Astrocyte (in vitro differentiated cells and primary cell): Measurements from ENCODE around the gene PRRX2. TPM values are rescaled to one million over a fixed set of nuclear protein-coding genes. Genes with fewer than 3 reads are reported as not detected.
"Not testable (repeated sequence)": the region's sequence is repeated elsewhere in the genome, so short reads cannot be mapped to it uniquely, and the experiment has no call there.

Experiments used
- DNase-seq: peaks from one replicate; pipeline ENCODE4 v3.0.0-alpha.2; 2010; ENCODE audit warnings: low read depth
- FAIRE-seq: peaks from 2 replicates; lab custom pipeline; 2011; peaks lifted over from hg19 to GRCh38; lab: Jason Lieb, UNC
- H2AFZ ChIP-seq: 2 replicates; pipeline ENCODE4 v1.6.0; 2012; ENCODE audit warnings: low read depth, low read length, inconsistent platforms
- H3K27ac ChIP-seq: 2 replicates; pipeline ENCODE4 v1.5.1; 2011; ENCODE audit warnings: low read depth, low read length, inconsistent platforms
- H3K27me3 ChIP-seq: 2 replicates; pipeline ENCODE4 v1.6.0; 2011; ENCODE audit warnings: low read length, inconsistent platforms; ENCODE audit not compliant: insufficient read depth
- H3K36me3 ChIP-seq: 2 replicates; pipeline ENCODE4 v1.5.1; 2011; ENCODE audit warnings: low read length, inconsistent platforms; ENCODE audit not compliant: insufficient read depth
- H3K4me1 ChIP-seq: 2 replicates; pipeline ENCODE4 v1.5.1; 2011; ENCODE audit warnings: low read length, inconsistent platforms; ENCODE audit not compliant: insufficient read depth
- H3K4me2 ChIP-seq: 2 replicates; pipeline ENCODE4 v1.6.0; 2012; ENCODE audit warnings: low read length, inconsistent platforms
- H3K4me3 ChIP-seq: 2 replicates; pipeline ENCODE4 v1.5.1; 2011; ENCODE audit warnings: low read depth, mild to moderate bottlenecking, low read length, inconsistent platforms; ENCODE audit not compliant: insufficient read depth
- H3K79me2 ChIP-seq: 2 replicates; pipeline ENCODE4 v1.6.0; 2012; ENCODE audit warnings: mild to moderate bottlenecking, low read length, inconsistent platforms; ENCODE audit not compliant: insufficient read depth
- H3K9ac ChIP-seq: 2 replicates; pipeline ENCODE4 v1.6.0; 2012; ENCODE audit warnings: mild to moderate bottlenecking, low read length, inconsistent platforms
- H3K9me3 ChIP-seq: 2 replicates; pipeline ENCODE4 v1.5.1; 2012; ENCODE audit warnings: low read depth, mild to moderate bottlenecking, low read length, inconsistent platforms; ENCODE audit not compliant: insufficient read depth
- H4K20me1 ChIP-seq: 2 replicates; pipeline ENCODE4 v1.6.0; 2012; ENCODE audit warnings: low read length, inconsistent platforms; ENCODE audit not compliant: insufficient read depth
- H3K27ac Mint-ChIP-seq: one replicate; pipeline ENCODE4 v1.8.0; 2021; ENCODE audit warnings: mild to moderate bottlenecking, mixed read lengths; ENCODE audit not compliant: unreplicated experiment
- H3K27me3 Mint-ChIP-seq: one replicate; pipeline ENCODE4 v1.8.0; 2021; ENCODE audit warnings: low read depth, mixed read lengths; ENCODE audit not compliant: unreplicated experiment
- H3K36me3 Mint-ChIP-seq: one replicate; pipeline ENCODE4 v1.8.0; 2021; ENCODE audit warnings: low read depth, mixed read lengths; ENCODE audit not compliant: unreplicated experiment
- H3K4me1 Mint-ChIP-seq: one replicate; pipeline ENCODE4 v1.8.0; 2021; ENCODE audit warnings: low read depth, mixed read lengths; ENCODE audit not compliant: unreplicated experiment
- H3K4me3 Mint-ChIP-seq: one replicate; pipeline ENCODE4 v1.8.0; 2021; ENCODE audit warnings: mild to moderate bottlenecking, moderate library complexity, mixed read lengths; ENCODE audit not compliant: unreplicated experiment
- H3K9me3 Mint-ChIP-seq: one replicate; pipeline ENCODE4 v1.8.0; 2021; ENCODE audit warnings: mild to moderate bottlenecking, mixed read lengths; ENCODE audit not compliant: unreplicated experiment
- CTCF ChIP-seq: IDR thresholded peaks from 2 replicates; pipeline ENCODE4 v1.5.1; 2011; ENCODE audit warnings: low read depth, mild to moderate bottlenecking, inconsistent platforms, low read length, moderate library complexity; ENCODE audit not compliant: insufficient read depth
- EZH2 ChIP-seq: IDR thresholded peaks from 2 replicates; pipeline ENCODE4 v1.6.1; 2012; ENCODE audit warnings: mild to moderate bottlenecking, low read length, inconsistent platforms; ENCODE audit not compliant: insufficient read depth
- total RNA-seq: library from RNA; stranded (reverse); gene quantifications from 2 replicates; pipeline ENCODE4 v1.2.1, GENCODE V29; 2021

The PRRX2 gene
- total RNA-seq, 1 donor from 2014 or later = not detected

GRCh38 chr9:129761293-129761900 is 96.0 kb downstream of the PRRX2 start:
- Histone ChIP-seq H3K27ac (no peak overlapping the region), H3K9ac (no peak overlapping the region)

GRCh38 chr9:129761901-129762369 is 96.5 kb downstream of the PRRX2 start:
- Mint-ChIP-seq H3K4me3 (no peak overlapping the region), H3K27ac (peak overlapping the region; percentile 66), H3K4me1 (peaks cover 8% of the 10 kb centered on the region), H3K9me3 (no peaks in the 10 kb centered on the region), H3K27me3 (peaks cover 17% of the 10 kb centered on the region), H3K36me3 (no peaks in the 10 kb centered on the region)
- TF ChIP-seq EZH2 = no peak
- no peak for TF ChIP-seq CTCF
- no peaks in the 10 kb centered on the region for H3K9me3 ChIP-seq
- H3K27me3 ChIP-seq = no peaks in the 10 kb centered on the region
- no peaks in the 10 kb centered on the region for H3K36me3 ChIP-seq
- peak overlapping the region; percentile 48 for H2AFZ ChIP-seq
- FAIRE-seq = no peak
- no peak overlapping the region for H3K4me3 ChIP-seq
- H3K4me2 ChIP-seq = peak overlapping the region; percentile 40
- H3K27ac ChIP-seq = peak overlapping the region; percentile 29
- no peak overlapping the region for H3K9ac ChIP-seq
- no peaks in the 10 kb centered on the region for H4K20me1 ChIP-seq
- DNase-seq = peak; percentile 42
- H3K79me2 ChIP-seq = no peaks in the 10 kb centered on the region
- H3K4me1 ChIP-seq = peaks cover 14% of the 10 kb centered on the region

More at GRCh38 chr9:129761293-129761900, 96.0 kb downstream of the PRRX2 start:
- no peaks in the 10 kb centered on the region for H3K9me3 ChIP-seq
- FAIRE-seq = no peak
- no peaks in the 10 kb centered on the region for H3K36me3 ChIP-seq
- H3K4me1 Mint-ChIP-seq = peaks cover 8% of the 10 kb centered on the region
- TF ChIP-seq CTCF (no peak), EZH2 (no peak)
- DNase-seq = peak; percentile 50
- H3K4me1 ChIP-seq = peaks cover 14% of the 10 kb centered on the region
- H3K9me3 Mint-ChIP-seq = no peaks in the 10 kb centered on the region
- no peaks in the 10 kb centered on the region for H3K27me3 ChIP-seq
- H3K36me3 Mint-ChIP-seq = no peaks in the 10 kb centered on the region
- H3K27ac Mint-ChIP-seq = no peak overlapping the region
- peak overlapping the region; percentile 40 for H3K4me2 ChIP-seq
- H3K4me3 ChIP-seq = no peak overlapping the region
- H3K4me3 Mint-ChIP-seq = no peak overlapping the region
- no peaks in the 10 kb centered on the region for H3K79me2 ChIP-seq
- no peaks in the 10 kb centered on the region for H4K20me1 ChIP-seq
- H2AFZ ChIP-seq = no peak overlapping the region
- H3K27me3 Mint-ChIP-seq = peaks cover 16% of the 10 kb centered on the region

- not testable (repeated sequence) for H3K9ac ChIP-seq, H4K20me1 ChIP-seq, H3K4me1 Mint-ChIP-seq, H3K79me2 ChIP-seq, H3K27ac Mint-ChIP-seq, H2AFZ ChIP-seq, H3K36me3 ChIP-seq, H3K9me3 Mint-ChIP-seq, H3K4me3 ChIP-seq, H3K36me3 Mint-ChIP-seq, H3K4me3 Mint-ChIP-seq, H3K9me3 ChIP-seq, FAIRE-seq, H3K27me3 ChIP-seq
- peak; percentile 77 for DNase-seq
- Histone ChIP-seq H3K4me2 (peak overlapping the region; percentile 40), H3K27ac (peak overlapping the region; percentile 29), H3K4me1 (peaks cover 14% of the 10 kb centered on the region)
- H3K27me3 Mint-ChIP-seq = peaks cover 17% of the 10 kb centered on the region
These were observed 97.0 kb downstream of the PRRX2 start for GRCh38 chr9:129762370-129762984.
